Measurements from ENCODE around the gene GARNL3.

- no peak for TF ChIP-seq REST (IDR thresholded peaks at IDR 0.05; ENCODE audit: insufficient read depth in 1 of 2, low read depth in 2 of 2, low read length in 2 of 2)
- TF ChIP-seq POLR2AphosphoS5 (IDR thresholded peaks at IDR 0.05; ENCODE audit: low read depth, low read length): no peak
- no peak for TF ChIP-seq TAF1 (IDR thresholded peaks at IDR 0.05; ENCODE audit: borderline replicate concordance, insufficient read depth, low read length)
- TF ChIP-seq SIN3A (IDR thresholded peaks at IDR 0.05; ENCODE audit: borderline replicate concordance, insufficient read depth, low read length): no peak
- no peak for TF ChIP-seq FOXP2 (optimal IDR thresholded peaks at IDR 0.05; ENCODE audit: borderline replicate concordance, extremely low read depth, extremely low read length, insufficient read depth)
These were observed 95.7 kb downstream of the GARNL3 start for GRCh38 chr9:127360250-127360649.

Measured in PFSK-1 (cell line).